Activated naive CD8-positive, alpha-beta T cell treated with anti-CD3 and anti-CD28 coated beads, Interleukin-2, amount 10 ng/mL, durations not matched to agents 7 days and 5 days (primary cell): ENCODE data around the gene POU6F2. TPM values are rescaled to one million over a fixed set of nuclear protein-coding genes. Genes with fewer than 3 reads are reported as not detected.
"Not testable (repeated sequence)": the region's sequence is repeated elsewhere in the genome, so short reads cannot be mapped to it uniquely, and the experiment has no call there.

Source experiments
- ATAC-seq: fragments of 150-1000 bp; cut with Tn5 transposase; one replicate; pipeline ENCODE4 v1.10.0; 2021; ENCODE audit warnings: low read depth, moderate library complexity
- POLR2A ChIA-PET: fragments of 350-600 bp; sonication (Branson Sonifier 250); formaldehyde crosslinking; loops from one replicate; lab custom pipeline; 2021; ENCODE audit warnings: antibody characterized with exemption; lab: Charles Lee
- DNase-seq: peaks from one replicate; pipeline ENCODE4 v3.0.0; 2021
- H3K27ac Mint-ChIP-seq: one replicate; pipeline ENCODE4 v1.8.0; 2022; ENCODE audit warnings: mild to moderate bottlenecking, mixed read lengths
- H3K27me3 Mint-ChIP-seq: one replicate; pipeline ENCODE4 v1.8.0; 2022; ENCODE audit warnings: mild to moderate bottlenecking, moderate library complexity, mixed read lengths
- H3K36me3 Mint-ChIP-seq: one replicate; pipeline ENCODE4 v1.8.0; 2021; ENCODE audit warnings: mild to moderate bottlenecking, mixed read lengths
- H3K4me1 Mint-ChIP-seq: one replicate; pipeline ENCODE4 v1.8.0; 2021; ENCODE audit warnings: mixed read lengths
- H3K4me3 Mint-ChIP-seq: one replicate; pipeline ENCODE4 v1.8.0; 2022; ENCODE audit warnings: mild to moderate bottlenecking, moderate library complexity, mixed read lengths
- H3K9me3 Mint-ChIP-seq: one replicate; pipeline ENCODE4 v1.8.0; 2021; ENCODE audit warnings: mixed read lengths
- total RNA-seq, 2 experiments: library from RNA; stranded (reverse); gene quantifications; one replicate each; pipeline ENCODE4 v1.2.3, GENCODE V29; 2021

POU6F2 gene
- total RNA-seq, 2 experiments from 2014 or later: 0.19 to 0.20 TPM

GRCh38 chr7:39013049-39013939 is 35.6 kb downstream of the POU6F2 start:
- DNase-seq, ATAC-seq, H3K27me3 Mint-ChIP-seq, H3K4me3 Mint-ChIP-seq, H3K27ac Mint-ChIP-seq, H3K36me3 Mint-ChIP-seq, H3K9me3 Mint-ChIP-seq, POLR2A ChIA-PET, H3K4me1 Mint-ChIP-seq: not testable (repeated sequence)

DNA sequence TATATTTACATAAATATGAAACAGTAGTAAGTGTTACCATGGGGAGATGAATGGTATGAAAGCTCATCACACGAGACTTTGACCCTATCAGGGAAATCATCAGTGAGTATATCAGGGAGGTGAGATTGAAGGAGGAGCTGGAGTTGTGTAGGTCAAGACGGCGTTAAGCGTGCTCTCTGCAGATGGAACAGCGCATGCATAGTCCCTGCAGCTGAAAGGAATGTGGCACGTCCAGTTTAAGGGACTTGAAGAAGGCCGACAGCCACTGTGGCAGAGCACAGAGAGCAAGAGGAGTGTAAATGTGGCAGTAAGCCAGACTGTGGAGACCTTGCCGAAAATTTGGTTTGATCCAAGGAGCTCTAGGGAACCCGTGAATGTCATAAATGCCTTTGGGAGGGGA is 38.9 kb downstream of the POU6F2 start:
- DNase-seq (no peak), ATAC-seq (no peak)
- Mint-ChIP-seq H3K4me1 (no peaks in the 10 kb centered on the region), H3K9me3 (no peaks in the 10 kb centered on the region), H3K36me3 (no peaks in the 10 kb centered on the region), H3K27me3 (no peaks in the 10 kb centered on the region), H3K27ac (no peak overlapping the region), H3K4me3 (no peak overlapping the region)
- POLR2A ChIA-PET: no interaction called here

- Mint-ChIP-seq H3K27ac (no peak overlapping the region), H3K36me3 (no peaks in the 10 kb centered on the region), H3K4me1 (no peaks in the 10 kb centered on the region), H3K27me3 (no peaks in the 10 kb centered on the region), H3K4me3 (no peak overlapping the region), H3K9me3 (no peaks in the 10 kb centered on the region)
- no peak for ATAC-seq
- no peak for DNase-seq
- POLR2A ChIA-PET: no interaction called here
These were observed 39.7 kb downstream of the POU6F2 start for GRCh38 chr7:39017369-39017915.

DNA sequence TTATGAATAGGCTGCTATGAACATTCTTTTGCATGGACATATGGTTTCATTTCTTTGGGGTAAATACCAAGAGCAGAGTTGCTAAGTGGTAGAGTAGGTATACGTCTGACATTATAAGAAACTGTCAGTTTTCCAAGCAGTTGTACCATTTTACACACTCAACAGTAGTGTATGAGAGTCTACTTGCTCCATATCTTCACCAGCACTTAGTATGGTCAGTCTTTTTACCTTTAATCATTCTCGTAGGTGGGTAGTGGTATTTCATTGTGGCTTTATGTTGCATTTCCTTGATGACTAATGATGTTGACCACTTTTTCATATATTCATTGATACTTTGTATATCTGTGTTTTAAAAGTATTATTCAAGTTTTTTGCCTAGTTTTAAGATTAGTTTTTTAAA is 45.1 kb downstream of the POU6F2 start:
- no peaks in the 10 kb centered on the region for H3K27me3 Mint-ChIP-seq
- no peak overlapping the region for H3K27ac Mint-ChIP-seq
- H3K4me1 Mint-ChIP-seq: no peaks in the 10 kb centered on the region

GRCh38 chr7:39027491-39027890 is 49.8 kb downstream of the POU6F2 start:
- no peaks in the 10 kb centered on the region for H3K36me3 Mint-ChIP-seq
- DNase-seq (no peak), ATAC-seq (no peak)
- POLR2A ChIA-PET: no interaction called here
- H3K4me1 Mint-ChIP-seq: no peaks in the 10 kb centered on the region
- H3K4me3 Mint-ChIP-seq: no peak overlapping the region
- no peaks in the 10 kb centered on the region for H3K9me3 Mint-ChIP-seq
- H3K27me3 Mint-ChIP-seq: no peaks in the 10 kb centered on the region
- no peak overlapping the region for H3K27ac Mint-ChIP-seq

More for the DNA sequence above, 45.1 kb downstream of the POU6F2 start:
- ATAC-seq (no peak), DNase-seq (no peak)
- H3K4me3 Mint-ChIP-seq: no peak overlapping the region
- POLR2A ChIA-PET: no interaction called here
- H3K9me3 Mint-ChIP-seq: no peaks in the 10 kb centered on the region
- no peaks in the 10 kb centered on the region for H3K36me3 Mint-ChIP-seq

DNA sequence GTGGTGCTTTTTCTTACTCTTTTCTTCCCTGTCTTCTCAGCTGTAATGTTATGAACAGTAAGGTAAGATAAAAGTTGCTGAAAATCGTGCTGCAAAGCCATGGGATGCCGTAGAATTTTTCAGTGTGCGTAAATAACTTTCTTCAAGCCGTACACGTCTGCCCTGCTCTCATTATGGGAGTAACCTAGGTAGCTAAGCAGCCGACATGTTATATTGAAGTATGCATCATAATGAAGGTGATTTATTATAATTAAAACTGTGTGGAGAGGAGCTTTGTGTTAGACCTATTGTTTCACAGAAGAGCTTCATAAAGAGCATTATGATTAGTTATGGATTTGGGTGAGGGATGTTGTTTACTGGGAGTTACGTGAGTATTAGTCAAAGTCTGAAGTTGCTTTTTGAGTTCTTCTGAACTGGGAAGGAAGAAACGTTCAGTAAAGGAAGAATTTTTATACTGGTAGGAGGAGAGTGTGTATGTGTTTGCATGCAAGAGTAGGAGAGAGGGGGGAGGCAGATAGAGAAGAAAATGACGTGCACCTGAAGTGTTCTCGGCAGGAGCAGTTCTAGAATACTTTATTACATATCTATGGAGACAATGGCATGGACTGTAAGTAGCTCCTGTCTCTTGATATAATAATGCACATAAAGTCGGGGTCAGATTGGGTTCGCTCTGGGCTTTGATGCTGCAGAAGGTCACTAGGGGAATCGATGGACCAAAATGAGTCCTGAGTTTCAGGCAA is 56.3 kb downstream of the POU6F2 start:
- no peaks in the 10 kb centered on the region for H3K27me3 Mint-ChIP-seq
- POLR2A ChIA-PET: no interaction called here
- no peak for DNase-seq
- H3K4me1 Mint-ChIP-seq: no peaks in the 10 kb centered on the region
- no peak for ATAC-seq
- no peak overlapping the region for H3K27ac Mint-ChIP-seq
- H3K4me3 Mint-ChIP-seq: no peak overlapping the region
- H3K9me3 Mint-ChIP-seq: no peaks in the 10 kb centered on the region
- H3K36me3 Mint-ChIP-seq: no peaks in the 10 kb centered on the region

DNA sequence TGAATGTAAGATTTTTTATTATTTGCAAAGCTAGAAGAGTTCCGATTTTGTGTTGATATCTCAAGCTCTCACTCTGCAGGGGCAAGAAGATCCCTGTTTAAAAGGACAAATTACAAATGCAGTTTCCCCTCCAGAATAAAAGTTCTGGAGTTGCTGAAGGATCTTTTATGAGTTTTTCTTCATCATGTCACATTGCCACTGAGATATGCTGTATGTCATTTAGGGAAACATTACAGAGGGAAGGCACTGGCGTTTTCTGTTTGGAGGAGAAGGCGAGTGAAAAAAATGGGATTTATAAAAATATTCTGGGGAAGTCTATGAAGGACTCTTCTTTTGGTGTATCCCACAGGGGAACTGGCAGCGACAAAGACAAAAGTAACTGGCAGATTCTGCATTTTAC is 57.4 kb downstream of the POU6F2 start:
- DNase-seq (no peak), ATAC-seq (no peak)
- Mint-ChIP-seq H3K4me3 (no peak overlapping the region), H3K27ac (no peak overlapping the region), H3K36me3 (no peaks in the 10 kb centered on the region), H3K4me1 (no peaks in the 10 kb centered on the region), H3K27me3 (no peaks in the 10 kb centered on the region), H3K9me3 (no peaks in the 10 kb centered on the region)
- POLR2A ChIA-PET: no interaction called here

DNA sequence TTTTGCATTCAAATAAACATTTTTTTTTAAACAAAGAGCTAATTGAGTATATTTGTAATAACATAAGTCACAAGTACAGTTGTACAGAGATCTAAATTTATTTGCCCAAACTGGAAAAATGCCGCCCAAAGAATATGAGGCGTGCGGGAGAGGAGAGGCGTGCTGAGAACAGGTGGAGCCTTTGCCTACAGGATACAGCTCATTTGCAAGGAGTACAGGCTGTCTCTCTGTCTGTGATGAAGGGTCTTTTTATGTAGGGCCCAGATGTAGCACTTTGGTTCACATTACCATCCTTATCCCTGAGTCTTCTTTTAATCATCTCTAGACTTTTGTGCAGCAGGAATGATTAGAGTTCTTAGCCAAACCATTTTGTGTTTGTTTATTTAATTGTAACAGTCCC is 58.2 kb downstream of the POU6F2 start:
- H3K9me3 Mint-ChIP-seq: no peaks in the 10 kb centered on the region
- H3K4me3 Mint-ChIP-seq: no peak overlapping the region
- ATAC-seq (no peak), DNase-seq (no peak)
- no peaks in the 10 kb centered on the region for H3K4me1 Mint-ChIP-seq
- no peaks in the 10 kb centered on the region for H3K27me3 Mint-ChIP-seq
- H3K36me3 Mint-ChIP-seq: no peaks in the 10 kb centered on the region
- POLR2A ChIA-PET: no interaction called here
- H3K27ac Mint-ChIP-seq: no peak overlapping the region

GRCh38 chr7:39042670-39043069 is 65.0 kb downstream of the POU6F2 start:
- no peaks in the 10 kb centered on the region for H3K27me3 Mint-ChIP-seq
- H3K9me3 Mint-ChIP-seq: no peaks in the 10 kb centered on the region
- ATAC-seq (no peak), DNase-seq (no peak)
- POLR2A ChIA-PET: no interaction called here
- H3K4me3 Mint-ChIP-seq: no peak overlapping the region
- H3K36me3 Mint-ChIP-seq: no peaks in the 10 kb centered on the region
- H3K27ac Mint-ChIP-seq: no peak overlapping the region
- H3K4me1 Mint-ChIP-seq: no peaks in the 10 kb centered on the region

DNA sequence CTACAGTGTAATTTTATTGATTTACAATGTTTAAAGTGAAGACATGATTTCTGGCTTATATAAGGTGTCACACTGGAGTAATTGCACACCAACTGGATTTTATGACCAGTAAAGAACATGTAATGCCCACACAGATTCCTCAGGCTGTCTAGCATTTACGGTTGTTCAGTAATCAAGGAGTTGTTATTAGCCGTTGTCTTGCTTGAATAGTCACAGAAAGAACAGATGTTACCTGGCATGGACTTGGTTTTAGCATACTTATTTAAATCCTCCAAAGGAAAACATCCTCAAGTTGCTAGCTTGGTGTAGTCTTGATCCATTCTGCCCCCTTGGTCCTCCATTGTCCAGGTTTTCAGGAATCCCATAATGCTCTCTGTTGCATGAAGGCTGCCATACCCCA is 65.8 kb downstream of the POU6F2 start:
- H3K4me1 Mint-ChIP-seq: no peaks in the 10 kb centered on the region
- no peaks in the 10 kb centered on the region for H3K9me3 Mint-ChIP-seq
- no peaks in the 10 kb centered on the region for H3K36me3 Mint-ChIP-seq
- POLR2A ChIA-PET: no interaction called here
- no peak overlapping the region for H3K27ac Mint-ChIP-seq
- no peak overlapping the region for H3K4me3 Mint-ChIP-seq
- DNase-seq (no peak), ATAC-seq (no peak)
- H3K27me3 Mint-ChIP-seq: no peaks in the 10 kb centered on the region

DNA sequence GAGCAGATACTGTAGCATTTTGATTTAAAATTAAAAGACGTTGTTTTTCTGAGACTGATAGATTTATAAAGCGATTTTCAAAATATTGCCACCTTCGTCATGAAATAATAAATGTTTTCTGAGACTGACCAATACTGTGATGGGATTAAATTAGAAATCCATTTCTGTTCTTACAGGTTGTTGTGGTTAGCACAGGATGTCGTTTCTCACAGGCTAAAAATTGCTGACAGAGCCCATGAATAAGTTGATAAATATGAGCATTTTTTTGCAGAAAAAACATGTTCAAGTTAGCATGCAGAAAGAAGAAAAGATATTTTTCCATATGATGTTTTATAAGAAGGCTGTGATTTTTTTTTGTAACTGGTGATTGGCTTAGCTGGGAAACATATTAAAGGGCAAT is 66.8 kb downstream of the POU6F2 start:
- ATAC-seq (no peak), DNase-seq (no peak)
- peaks cover 4% of the 10 kb centered on the region for H3K27me3 Mint-ChIP-seq
- no peaks in the 10 kb centered on the region for H3K36me3 Mint-ChIP-seq
- POLR2A ChIA-PET: no interaction called here
- H3K4me1 Mint-ChIP-seq: no peaks in the 10 kb centered on the region
- no peak overlapping the region for H3K27ac Mint-ChIP-seq
- H3K4me3 Mint-ChIP-seq: no peak overlapping the region
- H3K9me3 Mint-ChIP-seq: no peaks in the 10 kb centered on the region

- H3K36me3 Mint-ChIP-seq: no peaks in the 10 kb centered on the region
- H3K27ac Mint-ChIP-seq: no peak overlapping the region
- no peak overlapping the region for H3K4me3 Mint-ChIP-seq
- ATAC-seq: no peak
- no peaks in the 10 kb centered on the region for H3K4me1 Mint-ChIP-seq
- DNase-seq: no peak
- POLR2A ChIA-PET: no interaction called here
- H3K9me3 Mint-ChIP-seq: no peaks in the 10 kb centered on the region
- peaks cover 4% of the 10 kb centered on the region for H3K27me3 Mint-ChIP-seq
These were observed 67.5 kb downstream of the POU6F2 start for GRCh38 chr7:39045231-39045630.

- POLR2A ChIA-PET: no interaction called here
- H3K4me3 Mint-ChIP-seq: no peak overlapping the region
- no peaks in the 10 kb centered on the region for H3K9me3 Mint-ChIP-seq
- peaks cover 4% of the 10 kb centered on the region for H3K27me3 Mint-ChIP-seq
- no peak for DNase-seq
- no peaks in the 10 kb centered on the region for H3K4me1 Mint-ChIP-seq
- no peaks in the 10 kb centered on the region for H3K36me3 Mint-ChIP-seq
- no peak for ATAC-seq
- H3K27ac Mint-ChIP-seq: no peak overlapping the region
These were observed 73.6 kb downstream of the POU6F2 start for GRCh38 chr7:39051279-39051678.

GRCh38 chr7:39051707-39052106 is 74.0 kb downstream of the POU6F2 start:
- H3K4me1 Mint-ChIP-seq: no peaks in the 10 kb centered on the region
- no peak overlapping the region for H3K27ac Mint-ChIP-seq

More at GRCh38 chr7:39051707-39052106, 74.0 kb downstream of the POU6F2 start:
- Mint-ChIP-seq H3K9me3 (no peaks in the 10 kb centered on the region), H3K27me3 (peaks cover 4% of the 10 kb centered on the region), H3K4me3 (no peak overlapping the region), H3K36me3 (no peaks in the 10 kb centered on the region)
- DNase-seq (no peak), ATAC-seq (no peak)
- POLR2A ChIA-PET: no interaction called here
